HCT116 (cell line): ENCODE results near the gene TNFRSF8. TPM values are rescaled to one million over a fixed set of nuclear protein-coding genes. Genes with fewer than 3 reads are reported as not detected.
"Not testable (repeated sequence)": the region's sequence is repeated elsewhere in the genome, so short reads cannot be mapped to it uniquely, and the experiment has no call there.

Source experiments
- ATAC-seq: fragments of 200-7000 bp; cut with Tn5 transposase; 2 replicates; pipeline ENCODE4 v1.9.1; 2020; ENCODE audit warnings: mild to moderate bottlenecking, moderate library complexity
- BruUV-seq: library from RNA; stranded (reverse); fragments of 400-500 nt; replicated peaks from 2 replicates; lab custom pipeline; 2021; lab: Mats Ljungman, UMichigan
- CTCF ChIA-PET: fragments of 300-600 bp; sonication (Branson Sonifier 250); formaldehyde crosslinking; loops from one replicate; lab custom pipeline; 2021; ENCODE audit warnings: antibody characterized with exemption; lab: Charles Lee
- POLR2A ChIA-PET: fragments of 300-600, 350-600 bp; sonication (Branson Sonifier 250); formaldehyde crosslinking; loops from one replicate; lab custom pipeline; 2021; ENCODE audit warnings: antibody characterized with exemption; lab: Charles Lee
- RAD21 ChIA-PET, 2 experiments: fragments of 300-600 bp; sonication (Branson Sonifier 250); formaldehyde crosslinking; loops; one replicate each; lab custom pipeline; 2023; ENCODE audit warnings: low total read pairs in 2 of 2; ENCODE audit not compliant: uncharacterized antibody in 2 of 2, unreplicated experiment in 2 of 2, low non-redundant PET in 1 of 2; lab: Charles Lee
- DNase-seq: peaks from one replicate; pipeline ENCODE4 v3.0.0-alpha.2; 2010; ENCODE audit warnings: low read depth, low spot score
- H2AFZ ChIP-seq: fragments of 200-600 bp; shearing (Covaris generic), sonication (generic); 2 replicates; pipeline ENCODE4 v1.6.1; 2017; ENCODE audit warnings: low read depth, mixed run types, mixed read lengths, antibody characterized with exemption, low read length; ENCODE audit not compliant: poor library complexity, severe bottlenecking
- H3K27ac ChIP-seq: 2 replicates; pipeline ENCODE4 v1.5.1; 2012; ENCODE audit warnings: low read depth, low read length
- H3K27me3 ChIP-seq: fragments of 200-600 bp; sonication (generic); 2 replicates; pipeline ENCODE4 v1.6.1; 2016; ENCODE audit warnings: mixed run types, low read length, mixed read lengths; ENCODE audit not compliant: insufficient read depth
- H3K36me3 ChIP-seq, 2 experiments: fragments of 200-500 bp in 1 of 2; fragments of 200-600 bp in 1 of 2; sonication (Bioruptor generic) in 1 of 2; sonication (generic) in 1 of 2; 2 replicates each; pipeline versions ENCODE4 v1.5.1 to v1.6.1; 2014 to 2016; ENCODE audit warnings: low read length in 2 of 2, inconsistent platforms in 1 of 2, mixed read lengths in 1 of 2, mixed run types in 1 of 2; ENCODE audit not compliant: insufficient read depth in 2 of 2, control insufficient read depth in 1 of 2
- H3K4me1 ChIP-seq, 2 experiments: fragments of 200-600 bp in 1 of 2; sonication (generic) in 1 of 2; 2 replicates each; pipeline versions ENCODE4 v1.5.1 to v1.6.1; 2012 to 2017; ENCODE audit warnings: low read length in 2 of 2, inconsistent platforms in 1 of 2, mild to moderate bottlenecking in 1 of 2, mixed read lengths in 1 of 2, mixed run types in 1 of 2, moderate library complexity in 1 of 2; ENCODE audit not compliant: insufficient read depth in 2 of 2, control insufficient read depth in 1 of 2
- H3K4me2 ChIP-seq: fragments of 200-600 bp; sonication (generic); 2 replicates; pipeline ENCODE4 v1.6.1; 2017; ENCODE audit warnings: mixed run types, low read length, mixed read lengths
- H3K4me3 ChIP-seq, 2 experiments: fragments of 200-600 bp in 1 of 2; sonication (generic) in 1 of 2; replicated peaks in 1 of 2; 2 replicates each; pipeline ENCODE4 v1.5.1; 2011 to 2016; ENCODE audit warnings: low read length in 2 of 2, control low read depth in 1 of 2, low read depth in 1 of 2, mild to moderate bottlenecking in 1 of 2, mixed read lengths in 1 of 2, mixed run types in 1 of 2
- H3K79me2 ChIP-seq: fragments of 200-600 bp; sonication (generic); 2 replicates; pipeline ENCODE4 v1.6.1; 2017; ENCODE audit warnings: mild to moderate bottlenecking, mixed run types, low read length, moderate library complexity, mixed read lengths; ENCODE audit not compliant: insufficient read depth
- H3K9ac ChIP-seq: fragments of 200-600 bp; sonication (generic); 2 replicates; pipeline ENCODE4 v1.6.1; 2016; ENCODE audit warnings: low read length, mixed read lengths
- H3K9me2 ChIP-seq: fragments of 200-600 bp; sonication (generic), shearing (Covaris generic); 2 replicates; pipeline ENCODE4 v1.6.1; 2017; ENCODE audit warnings: mixed run types, mild to moderate bottlenecking, moderate library complexity; ENCODE audit not compliant: insufficient read depth
- H3K9me3 ChIP-seq, 2 experiments: fragments of 200-500 bp in 1 of 2; fragments of 200-600 bp in 1 of 2; sonication (Bioruptor generic) in 1 of 2; sonication (generic) in 1 of 2; 2 replicates each; pipeline ENCODE4 v1.6.1; 2014 to 2017; ENCODE audit warnings: low read length in 2 of 2, mixed read lengths in 2 of 2, inconsistent platforms in 1 of 2, low read depth in 1 of 2, mild to moderate bottlenecking in 1 of 2, mixed run types in 1 of 2, moderate library complexity in 1 of 2; ENCODE audit not compliant: control insufficient read depth in 1 of 2, insufficient read depth in 1 of 2
- H4K20me1 ChIP-seq: fragments of 200-600 bp; sonication (generic), shearing (Covaris generic); 2 replicates; pipeline ENCODE4 v1.6.1; 2017; ENCODE audit warnings: mixed run types, mild to moderate bottlenecking, moderate library complexity; ENCODE audit not compliant: insufficient read depth
- CBX3 ChIP-seq: IDR thresholded peaks from 2 replicates; pipeline ENCODE4 v1.6.1; 2012; ENCODE audit warnings: low read depth
- CTCF ChIP-seq, 3 experiments: fragments of 200-600 bp in 1 of 3; sonication (generic) in 1 of 3; IDR thresholded peaks in 2 of 3; conservative IDR thresholded peaks in 1 of 3; 2 replicates each; pipeline ENCODE4 v1.5.1; 2012 to 2017; ENCODE audit warnings: low read depth in 2 of 3, low read length in 2 of 3, antibody characterized with exemption in 1 of 3, borderline replicate concordance in 1 of 3, control low read depth in 1 of 3, mild to moderate bottlenecking in 1 of 3, mixed read lengths in 1 of 3, mixed run types in 1 of 3, moderate library complexity in 1 of 3; ENCODE audit not compliant: insufficient read depth in 1 of 3
- EGR1 ChIP-seq: IDR thresholded peaks from 2 replicates; pipeline ENCODE4 v1.6.1; 2012; ENCODE audit warnings: low read depth
- EZH2 ChIP-seq: fragments of 200-600 bp; sonication (generic); IDR thresholded peaks from 2 replicates; pipeline ENCODE4 v1.6.1; 2017; ENCODE audit warnings: antibody characterized with exemption, mixed run types
- FOSL1 ChIP-seq: IDR thresholded peaks from 2 replicates; pipeline ENCODE4 v1.6.1; 2012; ENCODE audit warnings: low read depth
- MAX ChIP-seq: IDR thresholded peaks from 2 replicates; pipeline ENCODE4 v1.6.1; 2012
- RAD21 ChIP-seq: IDR thresholded peaks from 2 replicates; pipeline ENCODE4 v1.6.1; 2012; ENCODE audit warnings: low read depth, mild to moderate bottlenecking
- SIN3A ChIP-seq: IDR thresholded peaks from 2 replicates; pipeline ENCODE4 v1.6.1; 2012; ENCODE audit warnings: low read depth
- SRF ChIP-seq: IDR thresholded peaks from 2 replicates; pipeline ENCODE4 v1.6.1; 2012; ENCODE audit warnings: low read depth
- TCF7L2 ChIP-seq: IDR thresholded peaks from 2 replicates; pipeline ENCODE4 v1.7.0; 2011; ENCODE audit warnings: borderline replicate concordance, inconsistent platforms; ENCODE audit not compliant: insufficient read depth, insufficient read length; ENCODE audit errors: extremely low read depth
- intact Hi-C: fragments of 100-400 bp; cut with micrococcal nuclease; formaldehyde crosslinking; loops from 2 replicates; pipeline ENCODE4 v1.10.0; 2022
- total RNA-seq: library from RNA; stranded (reverse); gene quantifications from one replicate; pipeline ENCODE4 v1.2.1, GENCODE V29; 2021; ENCODE audit not compliant: unreplicated experiment

Gene TNFRSF8
- total RNA-seq, 1 experiment from 2014 or later, result 0.17 TPM

- H3K9me2 ChIP-seq, result no peaks in the 10 kb centered on the region
- no peak overlapping the region for H3K9ac ChIP-seq
- ChIA-PET RAD21 (no interaction called here), CTCF (no interaction called here)
- no peaks in the 10 kb centered on the region for H3K4me1 ChIP-seq
- H3K4me2 ChIP-seq, result no peak overlapping the region
- BruUV-seq, result no TSS peak
- no peak for TF ChIP-seq CBX3
- no peak for TF ChIP-seq SRF
- no peak for TF ChIP-seq TCF7L2
- TF ChIP-seq MAX, result no peak
- TF ChIP-seq SIN3A, result no peak
- no peak for TF ChIP-seq CTCF (IDR thresholded peaks at IDR 0.05 in 2 of 3, conservative IDR thresholded peaks at IDR 0.05 in 1 of 3; ENCODE audit: borderline replicate concordance in 1 of 3, insufficient read depth in 1 of 3, low read depth in 2 of 3, low read length in 2 of 3)
- TF ChIP-seq EGR1, result no peak
- no peak for TF ChIP-seq EZH2
- no peak for TF ChIP-seq FOSL1
- TF ChIP-seq, all 23 proteins: peak for 0
- POLR2A ChIA-PET, result no interaction called here
- intact Hi-C loops, result no loop called here
- ATAC-seq (no peak), DNase-seq (no peak)
- no peaks in the 10 kb centered on the region for H3K9me3 ChIP-seq
- H3K36me3 ChIP-seq, result no peaks in the 10 kb centered on the region
- H3K27me3 ChIP-seq, result no peaks in the 10 kb centered on the region
- H3K27ac ChIP-seq, result no peak overlapping the region
- H3K4me3 ChIP-seq, result no peak overlapping the region
- no peak overlapping the region for H2AFZ ChIP-seq
- no peaks in the 10 kb centered on the region for H4K20me1 ChIP-seq
- H3K79me2 ChIP-seq, result no peaks in the 10 kb centered on the region
Measured at GRCh38 chr1:12106153-12106552, 43.0 kb downstream of the TNFRSF8 start.

DNA sequence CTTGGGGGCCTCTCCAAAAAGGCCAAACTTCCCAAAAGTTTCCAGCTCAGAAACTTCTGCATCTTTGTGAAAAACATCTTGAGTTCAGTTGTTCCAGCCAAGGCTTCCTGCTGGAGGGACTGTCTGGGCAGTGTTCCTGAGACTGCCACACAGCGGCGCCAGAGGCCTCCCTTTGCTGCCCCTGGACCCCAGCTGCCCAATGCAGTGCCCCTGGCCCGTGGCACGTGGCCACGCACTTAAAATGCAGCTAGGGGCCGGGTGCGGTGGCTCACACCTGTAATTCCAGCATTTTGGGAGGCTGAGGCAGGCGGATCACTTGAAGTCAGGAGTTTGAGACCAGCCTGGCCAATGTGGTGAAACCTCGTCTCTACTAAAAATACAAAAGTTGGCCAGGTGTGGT is 43.8 kb downstream of the TNFRSF8 start:
- TF ChIP-seq CTCF (IDR thresholded peaks at IDR 0.05 in 2 of 3, conservative IDR thresholded peaks at IDR 0.05 in 1 of 3; ENCODE audit: borderline replicate concordance in 1 of 3, insufficient read depth in 1 of 3, low read depth in 2 of 3, low read length in 2 of 3), result peak; percentile 59 to 89 (median 66)
- peak; percentile 32; the same call in 1 of the 2 replicates for TF ChIP-seq MAX
- peak; percentile 78 for TF ChIP-seq RAD21
- TF ChIP-seq, all 23 proteins: peak for 3; not testable (repeated sequence) for 20
- H2AFZ ChIP-seq, H3K79me2 ChIP-seq, H3K9me2 ChIP-seq, H3K27ac ChIP-seq, H3K9me3 ChIP-seq, H3K4me3 ChIP-seq, intact Hi-C loops, POLR2A ChIA-PET, H3K9ac ChIP-seq, H3K27me3 ChIP-seq, H3K4me1 ChIP-seq, H3K36me3 ChIP-seq, H4K20me1 ChIP-seq, BruUV-seq, H3K4me2 ChIP-seq: not testable (repeated sequence)
- peak; percentile 13 for DNase-seq
- ChIA-PET CTCF (interaction anchor here (1.1 kb wide), 1 partner anchor 93 kb away, joined by 3 read pairs; no protein-coding TSS in a partner anchor), RAD21 (interaction anchor here (0.6 to 1.0 kb wide), 2 partner anchors 18 to 185 kb away, joined by 3 to 4 read pairs; no protein-coding TSS in a partner anchor)
- ATAC-seq, result peak; percentile 92
